ENCODE data around the gene SRSF8.

GRCh38 chr11:95068549-95068948, 1.8 kb downstream of the SRSF8 start:
- no peak for TF ChIP-seq CTCF (conservative IDR thresholded peaks at IDR 0.05 in 1 of 2, IDR thresholded peaks at IDR 0.05 in 1 of 2; ENCODE audit: low read depth in 1 of 2, low read length in 2 of 2)
- no peak for TF ChIP-seq EZH2 (IDR thresholded peaks at IDR 0.05; ENCODE audit: low read length, missing control alignments)
